ENCODE data around the gene IPO7.

- TF ChIP-seq CTCF (optimal IDR thresholded peaks at IDR 0.05 in 1 of 3, IDR thresholded peaks at IDR 0.05 in 1 of 3, conservative IDR thresholded peaks at IDR 0.05 in 1 of 3; ENCODE audit: extremely low read depth in 1 of 3, insufficient read depth in 2 of 3, low read length in 3 of 3) (no peak), EZH2 (IDR thresholded peaks at IDR 0.05; ENCODE audit: low read length) (no peak)
Measured at GRCh38 chr11:9399466-9399865, 15.0 kb downstream of the IPO7 start.

Data from keratinocyte (primary cell).